Trophoblast cell (in vitro differentiated cells and primary cell): ENCODE results near the gene DIO1.

ENCODE experiments used
- DNase-seq, 2 donors: peaks; one replicate each; pipeline ENCODE4 v3.0.0-alpha.2; 2016
- H2AFZ ChIP-seq: 2 replicates; pipeline ENCODE4 v1.6.1; 2013; ENCODE audit warnings: low read length, moderate library complexity, mild to moderate bottlenecking; ENCODE audit not compliant: insufficient read depth, poor library complexity
- H2AK5ac ChIP-seq: 2 replicates; pipeline ENCODE4 v1.6.1; 2013; ENCODE audit warnings: mild to moderate bottlenecking, low read length
- H2BK120ac ChIP-seq: 2 replicates; pipeline ENCODE4 v1.6.1; 2013; ENCODE audit warnings: low read length, mild to moderate bottlenecking, moderate library complexity; ENCODE audit not compliant: insufficient read depth, poor library complexity
- H2BK12ac ChIP-seq: 2 replicates; pipeline ENCODE4 v1.6.1; 2013; ENCODE audit warnings: mild to moderate bottlenecking, low read length, moderate library complexity
- H2BK5ac ChIP-seq: 2 replicates; pipeline ENCODE4 v1.6.1; 2013; ENCODE audit warnings: low read length, low read depth, moderate library complexity, mild to moderate bottlenecking; ENCODE audit not compliant: poor library complexity
- H3K14ac ChIP-seq: 2 replicates; pipeline ENCODE4 v1.6.1; 2013; ENCODE audit warnings: mild to moderate bottlenecking, low read length
- H3K18ac ChIP-seq: 2 replicates; pipeline ENCODE4 v1.6.1; 2013; ENCODE audit warnings: mild to moderate bottlenecking, low read length
- H3K23ac ChIP-seq: 2 replicates; pipeline ENCODE4 v1.6.1; 2013; ENCODE audit warnings: low read length
- H3K27ac ChIP-seq: 2 replicates; pipeline ENCODE4 v1.5.1; 2013; ENCODE audit warnings: low read depth, mild to moderate bottlenecking, inconsistent platforms, low read length, moderate library complexity
- H3K27me3 ChIP-seq: 2 replicates; pipeline ENCODE4 v1.6.1; 2013; ENCODE audit warnings: inconsistent platforms, mild to moderate bottlenecking, low read length, moderate library complexity; ENCODE audit not compliant: insufficient read depth
- H3K36me3 ChIP-seq, 2 experiments: 1 replicate in 1 of 2; 2 replicates in 1 of 2; pipeline ENCODE4 v1.6.1; 2013; ENCODE audit warnings: low read length in 2 of 2, mild to moderate bottlenecking in 2 of 2, moderate library complexity in 1 of 2; ENCODE audit not compliant: insufficient read depth in 2 of 2, control insufficient read depth in 1 of 2
- H3K4ac ChIP-seq: 2 replicates; pipeline ENCODE4 v1.6.1; 2013; ENCODE audit warnings: low read depth, mild to moderate bottlenecking, low read length, moderate library complexity
- H3K4me1 ChIP-seq, 2 experiments: 1 replicate in 1 of 2; 2 replicates in 1 of 2; pipeline ENCODE4 v1.6.1; 2013; ENCODE audit warnings: low read length in 2 of 2, mild to moderate bottlenecking in 2 of 2, moderate library complexity in 1 of 2; ENCODE audit not compliant: insufficient read depth in 2 of 2, control insufficient read depth in 1 of 2
- H3K4me2 ChIP-seq: 2 replicates; pipeline ENCODE4 v1.6.1; 2013; ENCODE audit warnings: inconsistent platforms, mild to moderate bottlenecking, low read length, moderate library complexity
- H3K4me3 ChIP-seq: 2 replicates; pipeline ENCODE4 v1.5.1; 2013; ENCODE audit warnings: mild to moderate bottlenecking, low read depth, low read length, inconsistent platforms
- H3K79me1 ChIP-seq: one replicate; pipeline ENCODE4 v1.6.1; 2013; ENCODE audit warnings: low read length
- H3K79me2 ChIP-seq: 2 replicates; pipeline ENCODE4 v1.6.1; 2013; ENCODE audit warnings: low read length, mild to moderate bottlenecking; ENCODE audit not compliant: control insufficient read depth, insufficient read depth, poor library complexity
- H3K9ac ChIP-seq: 2 replicates; pipeline ENCODE4 v1.6.1; 2013; ENCODE audit warnings: mild to moderate bottlenecking, low read length
- H3K9me3 ChIP-seq: 2 replicates; pipeline ENCODE4 v1.6.1; 2013; ENCODE audit warnings: low read depth, mild to moderate bottlenecking, control low read depth, inconsistent platforms, low read length; ENCODE audit not compliant: insufficient read depth
- H4K12ac ChIP-seq: 2 replicates; pipeline ENCODE4 v1.6.1; 2013; ENCODE audit warnings: low read depth, mild to moderate bottlenecking, low read length, moderate library complexity
- H4K8ac ChIP-seq: 2 replicates; pipeline ENCODE4 v1.6.1; 2013; ENCODE audit warnings: low read depth, mild to moderate bottlenecking, low read length, moderate library complexity
- H4K91ac ChIP-seq: one replicate; pipeline ENCODE4 v1.6.1; 2013; ENCODE audit warnings: low read depth, mild to moderate bottlenecking, low read length, moderate library complexity
- WGBS: extraction: QIAGEN DNeasy Blood & Tissue Kit; methylation state at CpG from one replicate; pipeline ENCODE4 v1.1.7; 2013; ENCODE audit warnings: missing lambda C conversion rate; ENCODE audit not compliant: insufficient read length, insufficient coverage; ENCODE audit errors: extremely low coverage; 5-methylcytosine and 5-hydroxymethylcytosine counted together

The DIO1 gene

GRCh38 chr1:53931523-53931922 is 37.5 kb downstream of the DIO1 start:
- H3K27ac ChIP-seq = no peak overlapping the region
- no peak overlapping the region for H4K12ac ChIP-seq
- H3K4me3 ChIP-seq = no peak overlapping the region
- peaks cover 5 to 13% of the 10 kb centered on the region in 2 experiments for H3K36me3 ChIP-seq
- H2AFZ ChIP-seq = no peak overlapping the region
- H2BK5ac ChIP-seq = no peak overlapping the region
- no peaks in the 10 kb centered on the region for H3K4me1 ChIP-seq
- H3K79me1 ChIP-seq = no peaks in the 10 kb centered on the region
- H2BK120ac ChIP-seq = no peak overlapping the region
- no peaks in the 10 kb centered on the region for H3K79me2 ChIP-seq
- no peak overlapping the region for H3K14ac ChIP-seq
- no peak overlapping the region for H3K9ac ChIP-seq
- H3K27me3 ChIP-seq = no peaks in the 10 kb centered on the region
- no peak for DNase-seq
- WGBS = no CpG with 5 or more reads among the region's 2 CpGs
- H3K4me2 ChIP-seq = no peak overlapping the region
- no peak overlapping the region for H3K23ac ChIP-seq
- H2BK12ac ChIP-seq = no peak overlapping the region
- H2AK5ac ChIP-seq = no peak overlapping the region
- H3K9me3 ChIP-seq = peaks cover 11% of the 10 kb centered on the region
- no peak overlapping the region for H3K4ac ChIP-seq
- no peak overlapping the region for H4K8ac ChIP-seq
- H3K18ac ChIP-seq = no peak overlapping the region
- no peak overlapping the region for H4K91ac ChIP-seq

GRCh38 chr1:53934170-53934765 is 40.3 kb downstream of the DIO1 start:
- no peak overlapping the region for H3K14ac ChIP-seq
- no peak for DNase-seq
- H3K36me3 ChIP-seq = peaks cover 5 to 10% of the 10 kb centered on the region in 2 experiments
- H4K8ac ChIP-seq = no peak overlapping the region
- no peak overlapping the region for H3K23ac ChIP-seq
- no peak overlapping the region for H3K4me2 ChIP-seq
- H2BK12ac ChIP-seq = no peak overlapping the region
- no peak overlapping the region for H3K4ac ChIP-seq
- no CpG with 5 or more reads among the region's 1 CpG for WGBS
- no peak overlapping the region for H4K91ac ChIP-seq
- no peak overlapping the region for H3K9ac ChIP-seq
- no peak overlapping the region for H2AK5ac ChIP-seq
- peaks cover 11% of the 10 kb centered on the region for H3K9me3 ChIP-seq
- H2BK120ac ChIP-seq = no peak overlapping the region
- no peak overlapping the region for H2AFZ ChIP-seq
- H3K4me3 ChIP-seq = no peak overlapping the region
- H3K4me1 ChIP-seq = no peaks in the 10 kb centered on the region
- H3K27ac ChIP-seq = no peak overlapping the region
- no peaks in the 10 kb centered on the region for H3K79me2 ChIP-seq
- no peaks in the 10 kb centered on the region for H3K27me3 ChIP-seq
- no peak overlapping the region for H3K18ac ChIP-seq
- no peak overlapping the region for H2BK5ac ChIP-seq
- H3K79me1 ChIP-seq = no peaks in the 10 kb centered on the region
- no peak overlapping the region for H4K12ac ChIP-seq

- Histone ChIP-seq H3K18ac (no peak overlapping the region), H3K36me3 (peaks cover 5 to 10% of the 10 kb centered on the region in 2 experiments), H3K14ac (no peak overlapping the region), H2BK12ac (no peak overlapping the region), H3K23ac (no peak overlapping the region), H4K91ac (no peak overlapping the region), H3K27me3 (no peaks in the 10 kb centered on the region), H3K79me1 (no peaks in the 10 kb centered on the region), H2AFZ (no peak overlapping the region), H3K4ac (no peak overlapping the region), H3K9ac (no peak overlapping the region), H3K4me3 (no peak overlapping the region), H4K12ac (no peak overlapping the region), H3K4me2 (no peak overlapping the region), H2BK120ac (no peak overlapping the region), H2AK5ac (no peak overlapping the region), H2BK5ac (no peak overlapping the region), H3K4me1 (no peaks in the 10 kb centered on the region), H3K79me2 (no peaks in the 10 kb centered on the region), H3K9me3 (peaks cover 11% of the 10 kb centered on the region), H3K27ac (no peak overlapping the region), H4K8ac (no peak overlapping the region)
- WGBS = no CpG with 5 or more reads among the region's 1 CpG
- no peak for DNase-seq
Observed at GRCh38 chr1:53936430-53936829, 42.4 kb downstream of the DIO1 start.

GRCh38 chr1:53938136-53938830 is 44.3 kb downstream of the DIO1 start:
- H3K4me3 ChIP-seq = no peak overlapping the region
- peaks cover 0 to 4% of the 10 kb centered on the region in 2 experiments for H3K36me3 ChIP-seq
- H3K79me1 ChIP-seq = no peaks in the 10 kb centered on the region
- WGBS = no CpG with 5 or more reads among the region's 4 CpGs
- no peak overlapping the region for H2BK120ac ChIP-seq
- no peak overlapping the region for H4K12ac ChIP-seq
- H4K8ac ChIP-seq = no peak overlapping the region
- H3K9ac ChIP-seq = no peak overlapping the region
- no peak overlapping the region for H3K14ac ChIP-seq
- no peak overlapping the region for H3K27ac ChIP-seq
- H2AK5ac ChIP-seq = no peak overlapping the region
- no peak for DNase-seq
- no peak overlapping the region for H2BK12ac ChIP-seq
- H2AFZ ChIP-seq = no peak overlapping the region
- H3K4ac ChIP-seq = no peak overlapping the region
- H3K4me1 ChIP-seq = peaks cover 0 to 1% of the 10 kb centered on the region in 2 experiments
- H2BK5ac ChIP-seq = no peak overlapping the region
- no peaks in the 10 kb centered on the region for H3K27me3 ChIP-seq
- H3K9me3 ChIP-seq = peaks cover 6% of the 10 kb centered on the region
- H3K23ac ChIP-seq = no peak overlapping the region
- no peak overlapping the region for H3K4me2 ChIP-seq
- H3K79me2 ChIP-seq = no peaks in the 10 kb centered on the region
- no peak overlapping the region for H3K18ac ChIP-seq
- H4K91ac ChIP-seq = no peak overlapping the region
